ENCODE measurements around the gene VDAC1.
A peak's percentile ranks its signal among the peaks of the same experiment; 100 is the strongest.
"Not testable (repeated sequence)": the region's sequence is repeated elsewhere in the genome, so short reads cannot be mapped to it uniquely, and the experiment has no call there.

VDAC1 gene

DNA sequence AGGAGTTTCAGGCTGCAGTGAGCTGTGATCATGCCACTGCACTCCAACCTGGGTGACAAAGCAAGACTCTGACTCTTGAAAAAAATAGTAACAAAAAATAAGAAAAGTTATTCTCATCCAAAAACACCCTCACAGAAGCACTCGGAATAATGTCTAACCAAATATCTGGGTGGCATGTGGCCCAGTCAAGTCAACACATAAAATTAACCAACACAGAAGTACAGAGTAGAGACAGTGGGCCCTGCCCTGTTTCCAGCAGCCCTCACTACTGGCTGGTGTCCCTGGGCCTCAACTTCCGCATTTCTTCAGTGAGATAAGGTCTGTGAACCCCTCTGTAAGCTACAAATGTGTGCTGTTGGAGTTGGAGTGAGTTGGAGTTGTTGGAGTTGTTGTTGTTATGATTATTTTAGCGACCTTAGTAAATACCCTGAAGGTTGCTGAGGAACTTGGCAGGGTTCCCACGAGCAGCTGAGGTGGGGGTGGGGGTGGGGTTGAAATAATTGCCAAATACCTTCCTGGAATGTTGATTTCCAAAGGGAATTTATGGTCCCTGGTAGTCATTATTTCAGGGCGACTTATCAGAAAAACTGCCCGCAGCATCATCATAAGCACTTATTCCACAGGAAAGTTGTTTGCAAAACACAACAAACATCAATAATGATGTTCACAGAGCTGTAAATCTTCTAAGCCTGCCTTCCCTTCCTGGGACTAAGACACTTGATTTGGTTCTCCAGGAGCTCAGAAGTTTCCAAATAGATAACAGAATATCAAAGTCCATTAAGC is 66.5 kb downstream of the VDAC1 start:
- DNase-seq = peak; percentile 26

DNA sequence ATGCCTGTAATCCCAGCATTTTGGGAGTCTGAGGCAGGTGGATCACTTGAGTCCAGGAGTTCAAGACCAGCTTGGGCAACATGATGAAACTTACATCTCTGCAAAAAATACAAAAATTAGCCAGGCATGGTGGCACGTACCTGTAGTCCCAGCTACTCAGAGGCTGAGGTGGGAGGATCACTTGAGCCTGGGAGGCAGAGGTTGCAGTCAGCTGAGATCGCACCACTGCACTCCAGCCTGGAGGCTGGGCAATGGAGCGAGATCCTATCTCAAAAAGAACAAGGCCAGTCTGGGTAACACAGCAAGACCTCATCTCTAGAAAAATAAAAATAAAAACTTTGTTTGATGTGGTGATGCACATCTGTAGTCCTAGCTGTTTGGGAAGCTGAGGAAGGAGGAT is 67.1 kb downstream of the VDAC1 start:
- DNase-seq = peak; percentile 26

- no peak for DNase-seq
Measured at GRCh38 chr5:133936651-133937015, 68.1 kb downstream of the VDAC1 start.

DNA sequence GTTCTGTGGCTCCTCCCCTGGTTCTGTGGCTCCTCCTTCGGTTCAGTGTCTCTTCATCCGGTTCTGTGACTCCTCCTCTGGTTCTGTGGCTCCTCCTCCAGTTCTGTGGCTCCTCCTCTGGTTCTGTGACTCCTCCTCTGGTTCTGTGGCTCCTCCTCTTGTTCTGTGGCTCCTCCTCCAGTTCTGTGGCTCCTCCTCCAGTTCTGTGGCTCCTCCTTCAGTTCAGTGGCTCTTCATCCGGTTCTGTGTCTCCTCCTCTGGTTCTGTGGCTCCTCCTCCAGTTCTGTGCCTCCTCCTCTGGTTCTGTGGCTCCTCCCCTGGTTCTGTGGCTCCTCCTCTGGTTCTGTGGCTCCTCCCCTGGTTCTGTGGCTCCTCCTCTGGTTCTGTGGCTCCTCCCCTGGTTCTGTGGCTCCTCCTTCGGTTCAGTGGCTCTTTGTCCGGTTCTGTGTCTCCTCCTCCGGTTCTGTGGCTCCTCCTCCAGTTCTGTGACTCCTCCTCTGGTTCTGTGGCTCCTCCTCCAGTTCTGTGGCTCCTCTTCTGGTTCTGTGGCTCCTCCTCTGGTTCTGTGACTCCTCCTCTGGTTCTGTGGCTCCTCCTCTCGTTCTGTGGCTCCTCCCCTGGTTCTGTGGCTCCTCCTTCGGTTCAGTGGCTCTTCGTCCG is 68.7 kb downstream of the VDAC1 start:
- not testable (repeated sequence) for DNase-seq

DNA sequence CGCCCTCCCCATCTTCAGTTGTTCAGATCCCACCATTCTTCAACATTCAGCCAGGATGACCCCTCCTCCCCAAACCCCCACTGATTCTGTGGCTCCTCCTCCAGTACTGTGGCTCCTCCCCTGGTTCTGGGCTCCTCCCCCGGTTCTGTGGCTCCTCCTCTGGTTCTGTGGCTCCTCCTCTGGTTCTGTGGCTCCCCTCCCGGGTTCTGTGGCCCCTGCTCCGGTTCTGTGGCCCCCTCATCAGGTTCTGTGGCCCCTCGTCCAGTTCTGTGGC is 69.2 kb downstream of the VDAC1 start:
- no peak for DNase-seq

DNA sequence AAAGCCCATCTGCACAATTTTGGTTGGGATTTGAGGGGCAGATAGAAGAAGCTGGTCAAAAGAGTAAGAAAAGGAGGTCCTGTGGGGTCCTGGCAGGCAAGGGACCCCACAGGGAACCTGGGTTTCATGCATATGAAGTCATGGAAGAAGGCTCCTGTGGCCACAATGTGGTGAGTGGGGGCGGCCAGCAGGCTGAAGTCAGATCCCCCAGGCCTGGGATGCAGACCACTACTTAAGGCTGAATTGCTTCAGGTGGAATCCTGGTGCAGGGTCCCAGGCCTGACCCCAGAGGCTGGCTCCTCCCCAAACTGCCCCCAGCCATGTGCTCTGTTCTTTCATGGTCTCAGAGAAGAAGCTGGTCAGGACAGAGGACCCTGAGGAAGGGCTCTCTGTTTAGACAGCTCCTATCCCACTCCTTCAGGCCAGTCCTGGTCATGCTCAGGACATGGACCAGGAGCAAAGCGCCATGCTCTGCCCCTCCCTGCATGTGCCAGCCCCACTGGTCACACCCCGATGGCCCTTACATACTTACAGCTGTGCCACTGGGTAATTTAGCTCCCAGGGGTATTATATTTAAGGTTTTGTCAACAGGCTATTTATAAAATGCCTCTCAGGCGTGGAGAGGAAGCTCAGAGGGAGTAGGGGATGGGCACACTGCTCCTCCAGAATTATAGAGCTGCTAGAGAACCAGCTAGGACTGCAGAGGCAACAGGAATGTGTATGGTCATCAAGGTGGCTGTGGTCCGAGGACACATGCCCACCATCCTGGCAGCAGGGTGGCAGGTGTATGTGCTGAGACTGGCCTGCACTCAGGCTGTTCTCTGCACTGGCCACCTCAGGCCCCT is 69.7 kb downstream of the VDAC1 start:
- DNase-seq = no peak

DNA sequence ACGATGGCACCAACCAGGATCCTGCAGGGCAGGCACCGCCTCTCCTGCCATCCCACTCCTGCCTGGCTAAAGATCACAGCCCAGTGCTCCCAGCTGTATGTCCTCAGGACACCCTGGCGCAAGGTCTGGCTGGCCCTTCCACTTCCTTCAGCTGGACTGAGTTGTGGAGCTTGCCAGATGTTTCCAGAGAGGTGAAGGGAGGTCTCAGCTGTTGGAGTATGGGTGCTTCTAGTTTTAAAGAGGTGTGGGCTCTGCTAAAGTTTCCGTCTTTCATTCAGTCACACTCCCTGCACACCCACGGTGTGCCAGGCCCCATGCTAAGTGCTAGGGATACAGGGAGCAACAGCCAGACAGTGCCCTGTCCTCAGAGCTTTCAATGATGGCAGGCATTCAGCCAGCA is 70.5 kb downstream of the VDAC1 start:
- DNase-seq = no peak

GRCh38 chr5:133933670-133934295 is 71.0 kb downstream of the VDAC1 start:
- no peak for DNase-seq

DNA sequence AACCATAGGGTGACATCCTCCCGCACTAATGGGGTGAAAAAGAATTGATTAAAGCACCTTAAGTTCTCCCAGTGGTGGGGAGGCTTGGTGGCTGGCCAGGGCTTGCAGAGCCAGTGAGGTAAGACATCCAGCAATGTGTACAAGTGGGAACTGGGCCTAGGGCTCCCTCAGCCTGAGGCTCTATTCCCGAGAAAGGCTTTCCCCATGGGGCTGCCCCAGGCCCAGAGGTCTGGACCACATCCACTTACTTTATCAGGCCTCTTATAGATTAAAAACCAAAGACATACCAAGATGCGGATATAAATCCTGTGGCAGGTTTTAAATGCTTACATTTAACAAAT is 71.6 kb downstream of the VDAC1 start:
- DNase-seq = no peak

DNA sequence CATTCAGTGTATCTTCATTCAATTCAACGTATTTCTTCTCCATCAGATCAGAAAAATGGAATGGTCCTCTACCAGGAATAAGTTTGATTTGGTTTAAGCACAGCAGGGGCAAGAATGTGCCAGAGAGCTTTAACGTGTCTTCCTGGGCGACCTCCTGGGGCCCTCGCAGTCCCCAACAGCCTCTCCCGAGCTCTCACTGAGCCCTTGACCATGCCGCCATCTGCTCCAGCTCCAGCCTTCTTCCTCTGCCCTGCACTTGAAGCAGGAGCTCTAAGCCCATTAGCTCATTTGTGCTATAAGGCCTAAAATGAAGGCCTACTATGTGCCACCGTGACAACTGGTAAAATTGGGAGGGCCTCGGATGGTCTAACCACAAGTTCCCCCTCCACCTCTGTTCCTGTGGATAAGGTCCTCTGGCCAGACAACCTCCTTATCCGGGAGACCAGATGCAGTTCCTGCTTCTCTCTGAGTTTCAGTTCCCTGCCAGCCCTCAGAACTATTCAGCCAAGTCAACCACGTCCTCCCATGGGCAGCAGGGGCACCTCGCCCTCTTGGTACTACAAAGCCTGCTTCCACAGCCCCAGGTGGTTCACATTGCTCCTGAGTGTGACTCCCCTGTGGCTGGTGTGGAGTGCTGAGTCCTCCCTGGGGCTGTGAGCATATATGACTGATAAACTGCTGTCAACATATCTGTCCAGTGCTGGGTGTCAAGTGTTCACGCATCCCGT is 72.2 kb downstream of the VDAC1 start:
- DNase-seq = no peak

- no peak for DNase-seq
Measured at GRCh38 chr5:133931546-133931945, 73.2 kb downstream of the VDAC1 start.

GRCh38 chr5:133930813-133931090 is 74.0 kb downstream of the VDAC1 start:
- DNase-seq = no peak

GRCh38 chr5:133930061-133930812 is 74.5 kb downstream of the VDAC1 start:
- DNase-seq = peak; percentile 85

GRCh38 chr5:133928587-133929393 is 76.0 kb downstream of the VDAC1 start:
- DNase-seq = no peak

DNA sequence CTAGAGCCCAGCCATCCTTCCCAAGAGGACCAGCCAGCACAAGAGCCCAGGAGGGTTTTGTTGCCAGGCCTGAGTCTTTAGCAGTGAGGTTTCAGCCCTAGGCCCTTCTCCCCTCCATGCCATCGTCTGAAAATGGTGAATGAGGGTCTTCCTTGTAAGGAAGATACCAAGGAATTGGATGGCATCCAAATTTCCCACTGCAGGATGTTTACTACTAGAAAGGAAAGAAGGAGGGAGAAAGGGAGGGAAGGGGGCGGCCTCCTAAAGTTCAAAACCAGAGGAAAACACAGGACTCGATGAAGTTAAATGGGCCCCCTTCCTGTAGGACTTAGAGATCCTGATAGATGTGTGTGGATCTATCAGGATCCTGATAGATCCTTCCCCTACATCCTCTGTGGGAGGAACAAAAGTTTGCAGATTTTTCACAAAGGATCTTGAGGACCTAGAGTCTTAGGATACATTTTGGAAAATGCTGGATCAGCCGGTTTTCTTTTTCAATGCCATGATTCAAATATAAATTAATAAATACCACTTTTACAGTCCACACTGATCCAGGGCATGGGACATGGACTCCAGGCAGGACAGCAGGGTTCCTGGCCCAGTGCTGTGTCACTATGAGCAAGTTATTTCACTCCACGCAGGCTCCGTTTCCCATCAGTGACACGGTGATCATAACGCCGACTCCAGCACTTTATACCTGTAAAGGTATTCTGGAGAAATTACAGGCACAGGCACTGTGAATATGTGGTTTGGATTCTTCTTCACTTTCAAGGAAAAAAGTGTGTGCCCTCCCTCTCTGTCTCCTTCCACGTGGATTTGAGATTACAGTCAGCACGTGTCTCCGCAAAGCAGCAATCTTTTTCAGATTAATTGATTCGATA is 77.2 kb downstream of the VDAC1 start:
- DNase-seq = no peak

DNA sequence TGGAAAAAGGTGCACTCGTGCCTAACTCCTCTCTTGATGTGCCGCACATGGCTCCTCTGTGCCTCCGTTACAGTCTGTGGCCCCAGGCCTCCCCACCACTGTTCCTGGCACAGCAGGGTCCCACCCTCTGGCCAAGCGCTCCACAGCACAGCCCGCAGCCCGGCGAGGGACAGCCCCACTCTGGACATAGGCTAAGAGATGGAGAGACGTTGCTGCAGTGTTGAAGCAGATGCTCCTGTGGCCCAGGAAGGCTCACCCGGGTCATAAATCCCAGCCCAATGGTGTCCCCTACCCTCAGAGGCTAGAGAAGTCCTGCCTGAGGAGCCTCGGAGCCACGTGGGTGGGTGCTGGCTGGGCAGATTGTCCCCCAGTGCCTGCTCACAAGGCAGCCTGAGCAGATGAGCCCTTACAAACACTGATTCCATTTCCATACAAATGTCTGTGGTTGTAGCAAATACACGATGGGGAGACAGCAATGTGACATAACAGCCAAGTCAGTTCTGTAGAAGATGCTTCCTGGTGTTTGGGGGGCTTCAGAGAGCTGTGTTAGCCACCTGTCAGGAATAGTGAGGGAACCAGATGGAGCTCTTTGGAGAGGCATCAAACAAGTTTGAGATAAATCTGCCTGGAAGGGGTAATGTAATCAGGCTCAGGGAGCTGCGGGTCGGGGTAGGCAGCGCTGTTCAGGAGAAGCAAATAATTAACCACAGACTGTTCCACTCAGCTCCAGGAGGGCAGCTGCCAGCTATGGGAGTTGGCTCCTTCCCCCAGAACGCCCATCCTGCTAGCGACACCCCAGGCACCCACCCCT is 78.1 kb downstream of the VDAC1 start:
- no peak for DNase-seq

DNA sequence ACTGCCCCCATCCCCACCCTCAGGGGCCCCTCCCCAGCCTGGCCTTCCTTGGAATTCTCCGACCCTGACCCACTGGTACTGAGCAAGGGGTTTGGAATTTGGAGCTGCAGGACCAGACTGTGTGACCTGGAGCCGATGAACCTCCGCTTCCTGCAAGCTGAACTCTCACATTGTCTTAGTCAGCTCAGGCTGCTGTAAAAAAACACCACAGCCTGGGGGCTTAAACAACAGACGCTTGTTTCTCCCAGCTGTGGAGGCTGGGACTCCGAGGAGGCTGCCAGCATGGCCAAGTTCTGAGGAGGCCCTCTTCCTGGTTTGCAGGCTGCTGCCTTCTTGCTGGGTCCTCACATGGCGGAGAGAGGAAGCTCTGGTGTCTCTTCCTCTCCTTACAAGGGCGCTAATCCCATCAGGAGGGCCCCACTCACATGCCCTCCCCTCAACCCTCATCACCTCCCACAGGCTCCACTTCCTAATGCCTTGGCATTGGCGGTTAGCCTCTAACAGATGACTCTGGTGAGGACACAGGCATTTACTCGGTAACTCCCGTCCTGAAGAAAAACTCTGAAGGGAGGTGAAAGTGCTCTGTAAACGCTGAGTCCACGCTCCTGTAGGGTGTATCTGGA is 78.8 kb downstream of the VDAC1 start:
- no peak for DNase-seq

GRCh38 chr5:133925269-133925668 is 79.5 kb downstream of the VDAC1 start:
- no peak for DNase-seq
